GM12801 (cell line): ENCODE measurements around the gene ISCU.

Source experiments
- CTCF ChIP-seq: IDR thresholded peaks from one replicate; pipeline ENCODE4 v1.5.1; 2011; ENCODE audit warnings: control low read depth; ENCODE audit not compliant: insufficient read length; ENCODE audit errors: extremely low read depth

ISCU gene

GRCh38 chr12:108595711-108596647 is 33.6 kb downstream of the ISCU start:
- no peak for TF ChIP-seq CTCF

- no peak for TF ChIP-seq CTCF
These were observed 34.6 kb downstream of the ISCU start for GRCh38 chr12:108596854-108597558.

- no peak for TF ChIP-seq CTCF
These were observed 35.4 kb downstream of the ISCU start, which contains the start of gene TMEM119 for GRCh38 chr12:108597559-108598471. TSS of gene TMEM119 (minus strand) at chr12:108598084. CDS start at chr12:108592383, 5,701 bp downstream.

GRCh38 chr12:108598553-108599250 is 36.3 kb downstream of the ISCU start:
- TF ChIP-seq CTCF = no peak

GRCh38 chr12:108599541-108599940 is 37.1 kb downstream of the ISCU start:
- TF ChIP-seq CTCF = no peak

GRCh38 chr12:108599948-108600701 is 37.7 kb downstream of the ISCU start:
- no peak for TF ChIP-seq CTCF
